Activated CD8-positive, alpha-beta memory T cell treated with anti-CD3 and anti-CD28 coated beads for 48 hours (primary cell): ENCODE data around the gene REV1.
"Not testable (repeated sequence)": the region's sequence is repeated elsewhere in the genome, so short reads cannot be mapped to it uniquely, and the experiment has no call there.

ENCODE experiments used
- DNase-seq, 3 experiments: peaks; one replicate each; pipeline ENCODE4 v3.0.0-alpha.2; 2020; ENCODE audit warnings: low read depth in 2 of 3, low spot score in 2 of 3

Gene REV1

DNA sequence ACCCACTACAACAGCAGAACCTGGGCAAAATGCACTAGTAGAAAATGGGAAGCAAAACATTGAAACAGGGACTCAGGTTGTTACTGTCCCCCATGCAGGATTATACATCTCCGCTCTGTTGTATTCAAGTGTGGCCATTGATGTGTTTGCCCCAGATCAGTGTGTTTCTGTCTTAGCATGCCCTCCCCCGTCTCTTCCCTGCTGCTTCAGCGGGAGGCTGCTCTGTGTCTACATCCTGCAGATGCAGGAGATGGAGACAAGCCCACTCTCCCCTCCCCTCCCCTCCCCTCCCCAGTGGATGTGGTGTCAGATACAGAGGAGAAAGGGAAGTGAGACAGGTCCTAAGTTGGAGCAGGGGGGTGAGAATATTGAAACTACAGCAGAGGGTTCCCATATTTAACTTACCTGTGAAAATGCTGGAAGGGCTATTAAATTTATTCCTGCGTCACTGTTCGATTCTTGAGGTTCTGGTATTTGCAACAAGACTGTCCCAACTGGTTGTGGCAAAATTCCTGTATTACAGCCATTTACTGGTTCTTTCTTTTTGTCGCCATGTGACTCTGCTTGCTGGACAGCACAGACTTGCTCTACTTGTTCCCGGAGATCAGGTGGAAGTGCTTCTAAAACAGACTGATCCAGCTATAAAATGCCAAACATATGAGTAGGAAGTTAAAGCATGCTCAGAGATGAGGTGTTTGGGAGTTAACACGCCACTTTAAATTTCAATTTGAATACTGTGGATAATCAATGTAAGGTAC, 85.6 kb downstream of the REV1 start:
- DNase-seq, result no peak

DNA sequence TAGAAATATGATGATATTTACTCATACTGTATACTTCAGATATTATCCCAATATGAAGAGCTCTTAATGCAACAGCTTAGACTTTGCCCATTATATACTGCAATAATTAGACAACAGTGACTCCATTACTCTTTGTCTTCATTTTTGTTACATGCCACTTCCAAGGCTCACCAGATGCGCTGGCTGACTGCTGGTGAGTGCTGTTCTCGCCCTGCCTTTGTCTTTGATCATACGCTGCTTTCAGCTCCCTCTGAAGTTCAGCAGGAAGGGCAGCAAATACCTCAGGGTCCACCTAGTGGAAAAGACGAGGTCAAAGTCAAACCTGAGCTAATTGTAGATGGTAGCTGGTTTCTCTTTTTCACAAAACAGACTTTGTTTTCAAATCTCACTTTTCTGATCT, 86.3 kb downstream of the REV1 start:
- no peak for DNase-seq

DNA sequence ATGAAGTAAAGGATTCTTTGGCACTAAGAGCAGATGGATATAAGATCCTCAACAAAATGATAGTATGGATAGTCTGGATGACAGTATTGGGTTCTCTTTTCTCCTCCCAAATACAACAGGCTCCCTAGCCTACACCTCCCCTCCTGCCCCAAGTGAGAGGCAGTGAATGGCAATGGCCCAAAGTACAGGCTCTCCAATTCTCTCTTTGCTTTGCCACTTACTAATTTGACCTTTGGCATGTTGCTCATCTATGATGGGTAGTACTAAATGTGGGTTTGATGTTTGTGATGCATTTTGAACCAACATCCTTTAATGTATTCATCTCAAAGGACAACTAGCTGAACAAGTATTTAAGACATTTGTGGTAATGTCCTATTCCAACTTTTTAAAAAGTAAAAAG, 86.7 kb downstream of the REV1 start:
- DNase-seq, result no peak

DNA sequence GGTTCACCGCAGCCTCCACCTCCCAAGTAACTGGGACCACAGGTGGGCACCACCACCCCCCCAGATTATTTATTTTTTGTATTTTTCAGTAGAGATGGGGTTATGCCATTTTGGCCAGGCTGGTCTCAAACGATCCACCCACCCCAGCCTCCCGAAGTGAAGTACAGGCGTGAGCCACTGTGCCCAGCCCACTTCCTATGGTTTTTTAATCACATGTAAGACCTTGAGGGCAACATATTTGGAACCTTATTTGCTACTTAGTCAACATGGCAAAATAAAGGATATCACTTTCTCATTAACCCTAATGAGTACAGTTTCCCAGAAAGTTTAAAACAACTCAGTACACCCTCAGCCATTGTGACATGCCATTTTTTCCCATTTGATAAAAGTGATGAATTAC, 88.0 kb downstream of the REV1 start:
- DNase-seq, result no peak

DNA sequence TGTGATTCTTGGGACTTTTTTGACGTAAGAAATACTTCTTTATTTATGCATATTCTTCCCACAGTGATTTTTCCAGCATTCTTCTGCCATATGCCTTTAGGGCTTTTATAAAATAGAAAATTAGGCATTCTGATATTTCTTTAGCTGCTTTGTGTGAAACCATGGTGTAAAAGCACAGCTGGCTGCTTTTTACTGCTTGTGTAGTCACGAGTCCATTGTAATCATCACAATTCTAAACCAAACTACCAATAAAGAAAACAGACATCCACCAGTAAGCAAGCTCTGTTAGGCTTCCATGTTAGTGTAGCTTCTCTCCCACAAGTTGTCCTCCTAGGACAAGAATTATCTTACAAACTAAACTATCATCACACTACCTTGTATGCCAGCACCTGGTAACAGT, 90.0 kb downstream of the REV1 start:
- DNase-seq, result no peak

DNA sequence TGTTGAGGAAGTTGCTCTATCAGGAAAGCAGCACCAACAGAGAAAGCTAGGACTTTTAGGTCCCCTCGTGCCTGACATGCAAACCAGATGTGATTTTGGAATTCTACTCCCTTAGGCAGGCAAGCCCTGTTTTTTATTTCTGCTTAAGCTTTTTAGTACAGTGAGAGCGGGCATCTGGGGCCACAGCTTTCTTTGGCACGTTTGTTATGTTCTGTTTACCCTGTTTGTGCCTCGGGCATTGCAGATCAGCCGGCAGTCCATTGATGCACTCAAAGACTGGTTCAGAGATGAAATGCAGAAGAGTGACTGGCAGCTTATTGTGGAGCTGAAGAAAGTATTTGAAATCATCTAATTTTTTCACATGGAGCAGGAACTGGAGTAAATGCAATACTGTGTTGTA, 90.8 kb downstream of the REV1 start:
- no peak for DNase-seq

DNA sequence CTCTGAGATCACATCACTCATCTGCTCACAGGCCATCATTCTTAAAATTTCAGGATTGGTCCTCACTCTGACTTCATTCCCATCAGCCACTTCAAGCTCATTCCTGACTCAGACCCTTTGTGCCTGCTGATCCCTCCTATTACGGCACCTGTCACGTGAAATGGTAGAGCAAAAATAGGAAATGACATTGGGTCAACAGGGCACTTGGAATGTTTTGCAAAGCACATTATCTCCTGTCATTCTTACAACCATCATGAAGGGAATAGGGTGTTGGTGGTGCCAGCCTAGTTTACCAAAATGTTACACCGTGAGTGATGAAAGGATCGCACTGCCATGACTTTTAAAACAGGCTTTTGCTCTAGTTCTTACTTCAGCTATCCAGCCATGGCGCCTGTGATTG, 91.5 kb downstream of the REV1 start:
- DNase-seq, result no peak

DNA sequence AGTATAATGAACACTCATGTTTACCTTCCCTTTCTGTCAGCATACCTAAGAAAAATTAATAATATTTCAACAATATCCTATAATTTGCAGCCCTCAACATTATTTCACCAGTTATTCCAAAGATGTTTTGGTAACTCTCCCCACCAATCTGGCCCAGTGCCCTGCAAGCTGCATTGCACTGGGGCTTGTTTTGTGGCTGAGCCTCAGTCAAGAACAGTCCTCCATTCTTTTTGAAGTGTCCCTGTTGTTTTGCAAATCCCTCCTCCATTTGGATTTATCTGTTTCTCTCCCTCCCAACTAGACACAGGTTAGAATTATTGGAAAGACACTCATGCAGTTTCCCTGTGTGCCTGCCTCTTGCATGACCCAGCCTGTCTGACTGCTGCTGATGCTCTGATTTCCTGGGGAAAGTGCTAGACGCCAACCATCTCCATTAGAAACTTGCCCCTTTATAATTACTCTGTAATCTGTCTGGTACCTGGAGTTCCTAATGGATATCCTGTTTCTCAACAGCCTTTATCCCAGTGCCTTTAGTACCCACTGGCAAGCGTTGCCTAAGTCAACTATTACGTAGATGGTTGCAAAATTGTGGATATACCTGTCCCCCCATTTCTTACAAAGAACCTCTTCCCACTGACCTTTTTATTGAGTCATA, 92.4 kb downstream of the REV1 start:
- no peak for DNase-seq

DNA sequence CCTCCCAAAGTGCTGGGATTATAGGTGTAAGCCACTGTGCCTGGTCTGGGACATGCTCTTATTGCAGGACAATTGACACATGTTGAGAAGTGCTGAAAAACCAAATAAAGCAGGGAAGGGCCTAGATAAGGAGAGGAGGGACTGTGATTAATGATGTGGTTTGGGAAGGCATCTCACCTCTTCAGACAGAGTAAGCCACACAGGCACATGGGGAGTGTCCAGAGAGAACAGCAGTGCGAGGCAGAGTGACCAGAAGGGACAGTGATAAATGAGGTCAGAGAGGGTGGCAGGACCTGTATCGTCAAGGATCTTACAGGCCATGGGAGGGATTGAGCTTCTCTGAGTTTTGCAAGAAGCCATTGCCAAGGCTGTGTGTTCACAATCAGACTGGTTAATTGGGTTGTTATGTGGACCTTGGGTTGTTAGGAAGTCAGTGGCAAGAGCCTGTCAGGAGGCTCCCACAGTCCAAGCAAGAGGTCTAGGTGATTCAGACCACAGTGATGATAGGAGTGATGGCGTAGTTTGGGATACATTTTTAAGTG, 94.2 kb downstream of the REV1 start:
- DNase-seq, result no peak

DNA sequence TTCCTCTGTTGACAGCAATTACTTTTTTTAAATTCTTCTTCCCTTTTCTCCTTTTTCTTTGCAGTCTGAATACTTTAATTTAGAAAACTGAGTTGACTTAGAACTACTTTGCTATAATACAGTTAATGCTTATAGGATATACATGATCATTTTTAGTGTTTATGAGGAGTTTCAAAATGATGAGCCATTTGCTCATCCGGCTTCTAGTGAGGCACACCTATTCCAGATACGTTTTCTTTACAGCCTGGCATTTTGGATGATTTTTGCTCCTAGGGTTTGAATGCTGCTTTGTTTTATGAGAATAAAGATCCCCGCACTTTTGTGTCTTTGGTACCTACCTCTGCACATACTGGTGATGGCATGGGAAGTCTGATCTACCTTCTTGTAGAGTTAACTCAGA, 99.9 kb downstream of the REV1 start:
- DNase-seq, result no peak

DNA sequence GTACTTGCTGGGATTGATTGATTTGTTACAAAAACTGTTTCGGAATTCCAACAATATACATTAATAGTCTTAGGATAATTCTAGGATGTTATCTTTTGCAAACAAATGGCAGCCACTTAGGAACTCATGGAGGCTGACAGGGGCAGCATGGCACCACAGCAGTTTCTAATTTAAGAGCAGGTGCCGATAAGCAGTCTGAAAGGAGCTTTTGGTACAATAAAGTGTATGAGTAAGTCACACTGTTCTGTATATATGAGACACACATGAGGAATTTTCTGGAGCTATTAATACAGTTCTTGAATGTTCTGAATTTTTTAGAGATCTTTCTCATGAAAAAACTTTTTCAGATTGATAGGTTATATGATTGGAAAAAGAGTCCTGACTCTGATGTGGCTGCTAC, 100.4 kb downstream of the REV1 start:
- DNase-seq, result no peak

DNA sequence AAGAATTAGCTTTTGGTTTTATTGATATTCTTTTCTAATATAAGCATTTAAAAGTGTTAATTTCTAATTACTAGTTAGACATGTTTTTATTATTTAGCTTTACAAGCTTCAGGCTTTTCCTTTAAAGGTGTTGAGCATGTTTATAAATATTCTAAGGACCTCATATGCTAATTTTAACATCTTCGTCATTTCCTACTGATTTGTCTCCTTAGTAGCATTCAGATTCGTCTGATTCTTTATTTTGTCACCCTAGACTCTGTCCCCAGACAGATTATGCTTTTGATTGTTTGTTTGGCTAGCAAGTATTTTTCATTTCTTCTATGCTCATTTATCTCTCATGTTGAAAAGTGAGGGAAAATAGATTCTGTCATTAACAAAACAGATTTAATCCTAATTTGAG, 100.9 kb downstream of the REV1 start:
- DNase-seq, result no peak

DNA sequence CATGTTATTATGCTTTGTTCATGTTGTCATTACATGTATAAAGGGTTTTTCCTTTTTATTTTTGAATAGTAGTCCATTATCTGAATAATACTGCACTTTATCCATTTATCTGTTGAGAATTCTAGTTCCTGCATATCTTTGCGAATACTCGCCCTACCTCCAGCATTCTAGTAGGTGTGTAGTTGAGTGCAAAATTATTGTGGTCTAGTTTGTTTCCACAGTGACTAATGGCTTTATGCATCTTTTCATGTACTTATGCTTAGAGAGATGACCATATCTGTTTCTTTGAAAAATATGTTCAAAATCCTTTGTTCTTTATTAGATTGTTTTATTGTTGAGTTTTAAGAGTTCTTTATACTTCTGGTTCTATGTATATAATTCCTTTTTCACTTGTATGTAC, 103.8 kb downstream of the REV1 start:
- DNase-seq, result no peak

DNA sequence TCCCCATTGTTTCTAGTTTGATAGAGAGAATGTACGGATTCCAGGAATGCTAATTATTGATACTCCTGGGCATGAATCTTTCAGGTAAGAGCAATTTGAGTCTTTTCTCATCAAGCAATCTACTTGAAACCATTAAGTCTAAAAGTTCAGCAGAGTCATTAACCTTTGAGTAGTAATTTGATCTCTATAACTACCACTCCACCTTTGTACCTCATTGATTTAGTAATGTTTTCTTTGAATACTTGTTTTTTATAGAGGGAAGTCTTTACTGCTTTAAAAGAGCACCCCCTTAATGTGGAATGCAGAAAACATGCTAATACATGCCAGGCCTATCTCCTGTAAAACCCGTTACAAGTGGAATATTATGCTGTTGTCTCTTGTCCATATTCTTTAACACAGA, 107.7 kb downstream of the REV1 start:
- DNase-seq, result no peak

DNA sequence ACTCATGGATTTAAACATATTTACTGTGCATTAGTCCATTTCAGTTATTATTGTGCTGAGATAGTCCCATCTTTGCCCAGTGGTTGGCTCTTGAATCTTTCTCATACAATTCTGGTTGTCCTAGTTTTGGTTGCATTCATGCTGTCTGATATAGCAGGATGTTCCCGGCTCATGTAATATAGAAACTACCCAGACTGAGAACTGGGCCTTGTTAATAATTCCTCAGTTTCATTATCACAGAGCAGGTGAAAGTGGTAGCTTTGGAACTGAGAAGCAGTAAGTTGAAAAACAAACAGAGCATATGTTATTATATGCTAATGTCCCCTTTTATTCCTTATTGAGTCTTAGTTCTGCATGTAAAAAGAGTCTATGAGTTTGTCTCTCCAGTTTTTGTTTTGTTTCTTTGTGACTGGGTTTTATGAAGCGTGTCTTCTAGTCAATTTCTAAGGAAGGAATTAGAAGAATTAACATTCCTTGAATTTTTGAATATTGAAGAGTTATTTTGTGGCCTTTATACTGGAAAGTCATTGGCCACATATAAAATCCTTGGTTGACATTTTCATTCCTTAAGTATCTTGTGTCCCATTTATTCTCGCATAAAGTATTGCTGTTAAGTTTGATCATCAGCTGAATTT, 109.3 kb downstream of the REV1 start:
- no peak for DNase-seq

DNA sequence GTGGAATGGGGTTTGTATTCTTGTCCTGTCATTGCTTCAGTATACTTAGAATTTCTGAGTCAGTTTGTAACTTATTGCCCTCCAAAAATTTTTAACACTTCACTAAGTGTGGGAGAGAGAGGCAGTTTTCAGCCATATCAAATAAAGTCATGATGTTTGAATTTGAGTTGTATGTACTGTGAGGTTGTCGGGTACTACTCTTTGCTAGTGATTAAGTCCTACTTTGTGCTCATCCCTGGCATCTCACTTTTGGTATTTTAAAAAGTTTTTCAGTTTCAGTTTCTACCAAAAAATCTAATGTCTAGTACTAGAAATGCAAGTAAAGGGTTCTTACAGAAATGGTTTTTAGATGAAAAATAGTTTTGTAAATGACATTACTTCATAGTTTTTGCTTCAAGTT, 111.9 kb downstream of the REV1 start:
- DNase-seq, result no peak

DNA sequence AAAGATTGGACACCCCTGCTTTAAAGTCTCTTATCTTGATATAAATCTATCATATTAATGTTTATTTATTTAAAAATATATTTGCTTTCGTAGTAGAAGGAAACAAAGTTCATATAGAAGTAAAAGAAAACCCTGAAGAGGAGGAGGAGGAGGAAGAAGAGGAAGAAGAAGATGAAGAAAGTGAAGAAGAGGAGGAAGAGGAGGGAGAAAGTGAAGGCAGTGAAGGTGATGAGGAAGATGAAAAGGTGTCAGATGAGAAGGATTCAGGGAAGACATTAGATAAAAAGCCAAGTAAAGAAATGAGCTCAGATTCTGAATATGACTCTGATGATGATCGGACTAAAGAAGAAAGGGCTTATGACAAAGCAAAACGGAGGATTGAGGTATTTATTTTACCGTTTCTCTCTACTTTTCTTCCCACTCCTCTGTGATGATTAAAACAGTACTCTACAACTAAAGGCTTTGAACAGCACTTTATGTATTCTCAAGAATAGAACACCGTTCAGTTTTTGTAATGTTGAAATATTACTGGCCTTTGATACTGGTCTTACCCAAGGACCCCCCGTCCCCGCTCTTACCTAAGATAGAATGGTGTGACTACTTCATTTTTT, 113.5 kb downstream of the REV1 start:
- no peak for DNase-seq

DNA sequence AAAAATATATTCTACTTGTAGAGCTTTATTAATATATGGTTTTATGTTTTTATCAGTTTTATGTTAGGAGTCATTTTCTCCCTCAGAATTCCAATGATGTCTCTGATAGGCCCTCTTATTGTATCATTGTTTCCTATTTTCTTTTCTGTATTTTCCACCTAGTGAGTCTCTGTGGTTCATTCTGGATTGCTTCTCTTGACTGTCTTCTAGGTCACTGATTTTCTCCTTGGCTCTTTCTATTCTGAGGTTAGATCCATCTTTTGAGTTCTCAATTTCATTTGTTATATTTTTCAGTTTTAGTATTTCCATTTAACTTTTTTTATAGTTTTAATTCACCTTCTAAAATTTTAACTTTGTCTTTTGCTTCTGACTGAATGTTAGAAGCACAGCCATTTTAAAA, 115.1 kb downstream of the REV1 start:
- no peak for DNase-seq

DNA sequence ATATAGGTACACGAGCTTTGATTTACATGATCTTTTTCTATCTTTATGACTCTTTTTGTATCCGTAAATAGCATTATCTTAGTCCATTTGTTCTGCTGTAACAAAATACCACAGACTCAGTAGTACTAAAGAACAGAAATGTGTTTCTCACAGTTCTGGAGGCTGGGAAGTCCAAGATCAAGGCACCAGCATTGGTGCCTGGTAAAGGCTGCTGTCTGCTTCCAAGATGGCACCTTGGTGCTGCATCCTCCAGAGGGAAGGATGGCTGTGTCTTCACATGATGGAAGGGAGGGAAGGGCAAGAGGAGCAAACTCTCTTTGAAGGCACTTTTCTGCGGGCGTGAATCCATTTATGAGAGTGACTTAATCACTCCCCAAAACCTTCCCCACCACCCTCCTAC, 116.7 kb downstream of the REV1 start:
- no peak for DNase-seq

DNA sequence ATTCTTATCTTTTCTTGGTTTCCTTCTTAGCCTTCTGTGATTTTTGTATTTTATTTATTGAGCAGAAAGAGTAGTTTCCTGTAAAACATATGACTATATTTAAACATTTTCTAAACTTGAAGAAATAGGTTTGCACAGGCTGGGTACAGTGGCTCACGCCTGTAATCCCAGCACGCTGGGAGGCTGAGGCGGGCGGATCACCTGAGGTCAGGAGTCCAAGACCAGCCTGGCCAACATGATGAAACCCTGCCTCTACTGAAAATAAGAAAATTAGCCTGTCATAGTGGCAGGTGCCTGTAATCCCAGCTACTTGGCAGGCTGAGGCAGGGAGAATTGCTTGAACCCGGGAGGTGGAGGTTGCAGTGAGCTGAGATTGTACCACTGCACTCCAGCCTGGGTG, 121.0 kb downstream of the REV1 start:
- not testable (repeated sequence) for DNase-seq

DNA sequence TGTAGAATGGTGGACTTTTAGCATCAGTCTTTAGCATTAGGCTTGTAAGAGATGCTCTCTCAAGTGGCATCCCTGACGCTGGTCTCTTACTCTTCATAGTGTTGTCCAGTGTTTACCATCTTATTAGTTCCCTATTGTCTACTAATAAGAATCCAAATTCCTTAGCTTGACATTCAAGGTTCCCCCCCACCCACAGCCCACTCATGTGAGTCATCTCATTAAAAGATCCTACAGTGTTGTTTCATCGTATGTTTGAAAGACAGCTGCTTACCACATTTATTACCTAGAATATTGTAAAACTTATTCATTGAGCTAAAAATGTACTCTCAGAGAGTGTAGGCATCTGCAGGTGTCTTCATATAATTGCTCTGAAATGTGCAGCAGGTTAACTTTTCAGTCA, 124.2 kb downstream of the REV1 start:
- no peak for DNase-seq

DNA sequence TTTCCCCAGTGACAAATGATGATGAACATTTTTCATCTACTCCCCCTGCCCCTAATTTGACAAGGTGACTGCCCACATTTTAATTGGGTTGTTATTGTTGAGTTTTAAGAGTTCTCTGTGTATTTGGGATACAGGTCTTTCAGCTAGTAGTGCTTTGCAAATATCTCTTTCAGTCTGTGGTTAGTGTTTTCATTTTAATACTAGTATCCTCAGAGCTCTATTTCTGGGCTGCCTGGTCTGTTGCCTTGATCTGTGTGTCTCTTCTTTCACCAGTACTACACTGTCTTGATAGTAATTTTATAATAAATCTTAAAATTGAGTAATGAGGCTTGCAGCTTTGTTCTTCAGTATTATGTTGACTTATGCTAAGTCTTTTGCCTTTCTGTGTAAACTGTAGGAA, 133.0 kb downstream of the REV1 start:
- no peak for DNase-seq
